HL-60 (cell line): ENCODE measurements around the gene PARP15.

Experiments
- DNase-seq, 2 experiments: peaks; one replicate each; pipeline ENCODE4 v3.0.0-alpha.2; 2010 to 2020; ENCODE audit warnings: low read depth in 1 of 2, low spot score in 1 of 2
- H3K27ac ChIP-seq: fragments of 250-450 bp; sonication (Bioruptor Pico); replicated peaks from 2 replicates; pipeline ENCODE4 v1.5.1; 2020; ENCODE audit warnings: mild to moderate bottlenecking, moderate library complexity
- H3K27me3 ChIP-seq: fragments of 250-450 bp; sonication (Bioruptor Pico); 2 replicates; pipeline ENCODE4 v1.5.1; 2021; ENCODE audit warnings: mild to moderate bottlenecking, moderate library complexity; ENCODE audit not compliant: insufficient read depth, poor library complexity, severe bottlenecking
- H3K4me3 ChIP-seq: replicated peaks from 2 replicates; pipeline ENCODE4 v1.5.1; 2011; ENCODE audit warnings: mild to moderate bottlenecking, control low read depth, low read length; ENCODE audit not compliant: insufficient read depth
- GABPA ChIP-seq: IDR thresholded peaks from 2 replicates; pipeline ENCODE4 v1.6.1; 2012; ENCODE audit warnings: low read depth
- POLR2AphosphoS5 ChIP-seq: IDR thresholded peaks from 2 replicates; pipeline ENCODE4 v1.6.1; 2012; ENCODE audit warnings: low read depth
- SPI1 ChIP-seq: IDR thresholded peaks from 2 replicates; pipeline ENCODE4 v1.6.1; 2012; ENCODE audit warnings: low read depth, mild to moderate bottlenecking, borderline replicate concordance
- TF ChIP-seq, protein P1 (sequence below): IDR thresholded peaks from 2 replicates; pipeline ENCODE4 v1.6.1; 2012; ENCODE audit warnings: low read depth; ENCODE audit not compliant: insufficient replicate concordance
- TF ChIP-seq, protein P2 (sequence below): IDR thresholded peaks from one replicate; pipeline ENCODE4 v1.5.1; 2011; ENCODE audit warnings: low read length, control low read depth, inconsistent platforms; ENCODE audit not compliant: insufficient read depth

The PARP15 gene

DNA sequence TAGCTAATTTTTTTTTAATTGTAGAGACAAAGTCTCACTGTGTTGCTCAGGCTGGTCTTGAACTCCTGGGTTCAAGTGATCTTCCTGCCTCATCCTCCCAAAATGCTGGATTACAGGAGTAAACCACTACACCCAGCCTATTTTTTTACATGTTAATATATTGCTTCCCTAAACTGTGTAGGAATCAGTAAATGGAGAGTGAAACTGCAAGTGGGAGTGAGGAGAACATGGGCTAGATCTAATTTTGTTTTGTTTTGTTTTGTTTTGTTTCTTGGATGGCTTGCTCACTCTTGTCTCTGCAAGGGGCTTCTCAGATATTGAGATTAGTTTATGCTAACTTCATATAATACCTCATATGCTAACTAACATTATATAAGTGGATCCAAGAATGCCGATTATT lies 31.5 kb downstream of the PARP15 start:
- H3K4me3 ChIP-seq: no peak overlapping the region
- TF ChIP-seq, protein P1, sequence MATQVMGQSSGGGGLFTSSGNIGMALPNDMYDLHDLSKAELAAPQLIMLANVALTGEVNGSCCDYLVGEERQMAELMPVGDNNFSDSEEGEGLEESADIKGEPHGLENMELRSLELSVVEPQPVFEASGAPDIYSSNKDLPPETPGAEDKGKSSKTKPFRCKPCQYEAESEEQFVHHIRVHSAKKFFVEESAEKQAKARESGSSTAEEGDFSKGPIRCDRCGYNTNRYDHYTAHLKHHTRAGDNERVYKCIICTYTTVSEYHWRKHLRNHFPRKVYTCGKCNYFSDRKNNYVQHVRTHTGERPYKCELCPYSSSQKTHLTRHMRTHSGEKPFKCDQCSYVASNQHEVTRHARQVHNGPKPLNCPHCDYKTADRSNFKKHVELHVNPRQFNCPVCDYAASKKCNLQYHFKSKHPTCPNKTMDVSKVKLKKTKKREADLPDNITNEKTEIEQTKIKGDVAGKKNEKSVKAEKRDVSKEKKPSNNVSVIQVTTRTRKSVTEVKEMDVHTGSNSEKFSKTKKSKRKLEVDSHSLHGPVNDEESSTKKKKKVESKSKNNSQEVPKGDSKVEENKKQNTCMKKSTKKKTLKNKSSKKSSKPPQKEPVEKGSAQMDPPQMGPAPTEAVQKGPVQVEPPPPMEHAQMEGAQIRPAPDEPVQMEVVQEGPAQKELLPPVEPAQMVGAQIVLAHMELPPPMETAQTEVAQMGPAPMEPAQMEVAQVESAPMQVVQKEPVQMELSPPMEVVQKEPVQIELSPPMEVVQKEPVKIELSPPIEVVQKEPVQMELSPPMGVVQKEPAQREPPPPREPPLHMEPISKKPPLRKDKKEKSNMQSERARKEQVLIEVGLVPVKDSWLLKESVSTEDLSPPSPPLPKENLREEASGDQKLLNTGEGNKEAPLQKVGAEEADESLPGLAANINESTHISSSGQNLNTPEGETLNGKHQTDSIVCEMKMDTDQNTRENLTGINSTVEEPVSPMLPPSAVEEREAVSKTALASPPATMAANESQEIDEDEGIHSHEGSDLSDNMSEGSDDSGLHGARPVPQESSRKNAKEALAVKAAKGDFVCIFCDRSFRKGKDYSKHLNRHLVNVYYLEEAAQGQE: no peak
- TF ChIP-seq POLR2AphosphoS5: no peak
- no peak overlapping the region for H3K27ac ChIP-seq
- H3K27me3 ChIP-seq: no peaks in the 10 kb centered on the region
- DNase-seq: no peak

DNA sequence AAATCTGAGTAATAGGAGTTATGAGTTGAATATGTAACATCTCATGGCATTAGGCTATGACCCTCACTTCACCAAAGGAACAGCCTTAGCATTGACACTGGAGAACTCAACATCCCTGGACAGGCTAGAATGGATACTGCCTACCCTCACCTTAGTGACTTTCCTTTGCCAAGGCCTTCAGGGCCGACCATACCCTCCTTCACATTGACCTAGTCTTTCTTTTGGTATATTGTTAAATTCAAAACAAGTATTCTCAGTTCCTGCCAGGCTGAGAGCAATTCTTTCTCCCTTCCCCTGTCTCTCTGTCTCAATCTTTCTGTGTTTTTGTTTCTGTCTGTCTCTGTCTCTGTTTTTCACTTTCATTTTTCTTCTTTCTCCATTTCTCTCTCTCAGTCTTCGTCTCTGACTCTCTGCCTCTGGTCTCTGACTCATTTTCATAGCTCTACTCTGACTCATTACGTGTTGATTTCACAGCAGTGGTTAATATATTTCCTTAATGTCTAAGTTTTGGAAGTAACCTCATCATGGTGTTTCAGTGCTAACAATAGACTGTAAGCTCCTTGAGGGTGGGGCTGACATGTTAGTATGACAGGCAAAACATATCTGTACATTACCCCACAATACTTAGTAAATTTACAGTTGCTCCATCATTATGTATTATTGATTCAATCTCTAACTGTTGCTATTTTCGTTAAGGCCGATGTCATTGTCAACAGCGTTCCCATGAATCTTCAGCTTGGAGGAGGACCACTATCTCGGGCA lies 32.5 kb downstream of the PARP15 start:
- TF ChIP-seq, protein P2, sequence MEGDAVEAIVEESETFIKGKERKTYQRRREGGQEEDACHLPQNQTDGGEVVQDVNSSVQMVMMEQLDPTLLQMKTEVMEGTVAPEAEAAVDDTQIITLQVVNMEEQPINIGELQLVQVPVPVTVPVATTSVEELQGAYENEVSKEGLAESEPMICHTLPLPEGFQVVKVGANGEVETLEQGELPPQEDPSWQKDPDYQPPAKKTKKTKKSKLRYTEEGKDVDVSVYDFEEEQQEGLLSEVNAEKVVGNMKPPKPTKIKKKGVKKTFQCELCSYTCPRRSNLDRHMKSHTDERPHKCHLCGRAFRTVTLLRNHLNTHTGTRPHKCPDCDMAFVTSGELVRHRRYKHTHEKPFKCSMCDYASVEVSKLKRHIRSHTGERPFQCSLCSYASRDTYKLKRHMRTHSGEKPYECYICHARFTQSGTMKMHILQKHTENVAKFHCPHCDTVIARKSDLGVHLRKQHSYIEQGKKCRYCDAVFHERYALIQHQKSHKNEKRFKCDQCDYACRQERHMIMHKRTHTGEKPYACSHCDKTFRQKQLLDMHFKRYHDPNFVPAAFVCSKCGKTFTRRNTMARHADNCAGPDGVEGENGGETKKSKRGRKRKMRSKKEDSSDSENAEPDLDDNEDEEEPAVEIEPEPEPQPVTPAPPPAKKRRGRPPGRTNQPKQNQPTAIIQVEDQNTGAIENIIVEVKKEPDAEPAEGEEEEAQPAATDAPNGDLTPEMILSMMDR: no peak
- TF ChIP-seq, protein P1: no peak
- TF ChIP-seq GABPA: no peak
- TF ChIP-seq SPI1: no peak
- TF ChIP-seq POLR2AphosphoS5: no peak
- no peak for DNase-seq
- H3K27ac ChIP-seq: no peak overlapping the region
- H3K27me3 ChIP-seq: no peaks in the 10 kb centered on the region
- H3K4me3 ChIP-seq: no peak overlapping the region

DNA sequence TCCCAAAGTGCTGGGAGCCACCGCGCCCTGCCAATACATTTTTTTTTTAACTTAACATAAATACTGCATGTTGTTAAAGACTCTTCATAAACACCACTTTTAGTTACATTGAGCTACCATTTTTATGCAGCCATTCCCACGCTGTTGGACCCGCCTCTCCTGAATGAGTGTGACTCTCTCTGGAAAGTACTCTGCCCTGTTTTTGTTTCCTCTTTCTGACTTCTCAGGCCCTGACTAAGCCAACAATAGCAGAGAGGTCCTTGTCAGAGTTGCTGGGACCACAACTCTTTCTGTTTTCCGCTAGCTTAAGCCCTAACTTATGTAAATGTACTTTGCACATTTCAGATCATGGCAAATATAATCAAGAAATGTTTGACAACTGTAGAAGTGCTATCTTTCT lies 35.2 kb downstream of the PARP15 start:
- H3K4me3 ChIP-seq: no peak overlapping the region
- no peak overlapping the region for H3K27ac ChIP-seq
- no peak for DNase-seq
- TF ChIP-seq GABPA (no peak), POLR2AphosphoS5 (no peak), SPI1 (no peak)
- TF ChIP-seq, protein P1: no peak
- TF ChIP-seq, protein P2: no peak
- no peaks in the 10 kb centered on the region for H3K27me3 ChIP-seq
